SK-N-SH treated with all-trans-retinoic acid at 6 μM for 48 hours (cell line): ENCODE measurements around the gene CYB5RL.
"Not testable (repeated sequence)": the region's sequence is repeated elsewhere in the genome, so short reads cannot be mapped to it uniquely, and the experiment has no call there.

ENCODE experiments used
- ATAC-seq: fragments of 200-7000 bp; cut with Tn5 transposase; 3 replicates; pipeline ENCODE4 v1.9.1; 2020; ENCODE audit warnings: mild to moderate bottlenecking, moderate library complexity
- ARNTL ChIP-seq: fragments of 450-650 bp; formaldehyde crosslinking; IDR thresholded peaks from 2 replicates; pipeline ENCODE4 v1.5.0; 2020; ENCODE audit warnings: low read depth, mild to moderate bottlenecking, moderate library complexity, borderline replicate concordance
- BACH2 ChIP-seq: fragments of 250-450 bp; sonication (Bioruptor Pico); IDR thresholded peaks from 2 replicates; pipeline ENCODE4 v1.9.0; 2021; ENCODE audit warnings: mild to moderate bottlenecking, borderline replicate concordance
- CSDC2 ChIP-seq: fragments of 250-450 bp; sonication (Bioruptor Pico); IDR thresholded peaks from 2 replicates; pipeline ENCODE4 v1.5.0; 2020; ENCODE audit warnings: mild to moderate bottlenecking, moderate library complexity
- CSRNP3 ChIP-seq: fragments of 250-450 bp; sonication (Bioruptor Pico); IDR thresholded peaks from 2 replicates; pipeline ENCODE4 v1.5.1; 2021; ENCODE audit warnings: mild to moderate bottlenecking, moderate library complexity
- ESRRG ChIP-seq: fragments of 250-450 bp; sonication (Bioruptor Pico); IDR thresholded peaks from 2 replicates; pipeline ENCODE4 v1.6.1; 2021; ENCODE audit warnings: mild to moderate bottlenecking
- GLIS3 ChIP-seq: fragments of 250-450 bp; sonication (Bioruptor Pico); IDR thresholded peaks from 2 replicates; pipeline ENCODE4 v1.5.0; 2020; ENCODE audit warnings: mild to moderate bottlenecking, moderate library complexity
- ISL1 ChIP-seq: fragments of 250-450 bp; sonication (Bioruptor Pico); IDR thresholded peaks from 2 replicates; pipeline ENCODE4 v2.1.2; 2022; ENCODE audit warnings: mild to moderate bottlenecking, moderate library complexity
- OSR1 ChIP-seq: fragments of 250-450 bp; sonication (Bioruptor Pico); IDR thresholded peaks from 2 replicates; pipeline ENCODE4 v1.8.0; 2022; ENCODE audit warnings: moderate library complexity, mild to moderate bottlenecking, inconsistent platforms
- PPARA ChIP-seq: fragments of 250-450 bp; sonication (Bioruptor Pico); IDR thresholded peaks from 2 replicates; pipeline ENCODE4 v1.5.0; 2020; ENCODE audit warnings: mild to moderate bottlenecking, borderline replicate concordance
- RARB ChIP-seq: fragments of 250-450 bp; sonication (Bioruptor Pico); IDR thresholded peaks from 2 replicates; pipeline ENCODE4 v1.8.0; 2021; ENCODE audit warnings: mild to moderate bottlenecking, moderate library complexity
- SNAI2 ChIP-seq: fragments of 250-450 bp; sonication (Bioruptor Pico); IDR thresholded peaks from 2 replicates; pipeline ENCODE4 v1.5.0; 2020; ENCODE audit warnings: mild to moderate bottlenecking, moderate library complexity
- TCF4 ChIP-seq: fragments of 250-450 bp; sonication (Bioruptor Pico); IDR thresholded peaks from 2 replicates; pipeline ENCODE4 v1.8.0; 2021; ENCODE audit warnings: mild to moderate bottlenecking, moderate library complexity, borderline replicate concordance
- TOX ChIP-seq: fragments of 250-450 bp; sonication (Bioruptor Pico); IDR thresholded peaks from 2 replicates; pipeline ENCODE4 v1.8.0; 2021; ENCODE audit warnings: mild to moderate bottlenecking, moderate library complexity, borderline replicate concordance
- ZC3H10 ChIP-seq: fragments of 250-450 bp; sonication (Bioruptor Pico); IDR thresholded peaks from 2 replicates; pipeline ENCODE4 v1.5.1; 2021; ENCODE audit warnings: mild to moderate bottlenecking, moderate library complexity
- ZFP3 ChIP-seq: fragments of 250-450 bp; sonication (Bioruptor Pico); IDR thresholded peaks from 2 replicates; pipeline ENCODE4 v1.5.0; 2020; ENCODE audit warnings: mild to moderate bottlenecking, moderate library complexity
- ZFP30 ChIP-seq: fragments of 450-650 bp; formaldehyde crosslinking; IDR thresholded peaks from 2 replicates; pipeline ENCODE4 v1.5.0; 2022; ENCODE audit warnings: mild to moderate bottlenecking, moderate library complexity
- ZNF565 ChIP-seq: fragments of 450-650 bp; formaldehyde crosslinking; conservative IDR thresholded peaks from 2 replicates; pipeline ENCODE4 v1.5.0; 2020; ENCODE audit warnings: low read depth, mild to moderate bottlenecking, moderate library complexity
- ZNF70 ChIP-seq: fragments of 450-650 bp; formaldehyde crosslinking; IDR thresholded peaks from 2 replicates; pipeline ENCODE4 v1.5.0; 2020; ENCODE audit warnings: mild to moderate bottlenecking, moderate library complexity
- ZNF8 ChIP-seq: fragments of 450-650 bp; formaldehyde crosslinking; IDR thresholded peaks from 2 replicates; pipeline ENCODE4 v1.5.0; 2020; ENCODE audit warnings: mild to moderate bottlenecking, moderate library complexity
- TF ChIP-seq, protein P1 (sequence below): fragments of 250-450 bp; sonication (Bioruptor Pico); IDR thresholded peaks from 2 replicates; pipeline ENCODE4 v1.8.0; 2021; ENCODE audit warnings: low read depth, mild to moderate bottlenecking, moderate library complexity, borderline replicate concordance
- TF ChIP-seq, protein P2 (sequence below): fragments of 250-450 bp; sonication (Bioruptor Pico); IDR thresholded peaks from 2 replicates; pipeline ENCODE4 v1.5.1; 2020; ENCODE audit warnings: low read depth, mild to moderate bottlenecking, moderate library complexity

Gene CYB5RL

DNA sequence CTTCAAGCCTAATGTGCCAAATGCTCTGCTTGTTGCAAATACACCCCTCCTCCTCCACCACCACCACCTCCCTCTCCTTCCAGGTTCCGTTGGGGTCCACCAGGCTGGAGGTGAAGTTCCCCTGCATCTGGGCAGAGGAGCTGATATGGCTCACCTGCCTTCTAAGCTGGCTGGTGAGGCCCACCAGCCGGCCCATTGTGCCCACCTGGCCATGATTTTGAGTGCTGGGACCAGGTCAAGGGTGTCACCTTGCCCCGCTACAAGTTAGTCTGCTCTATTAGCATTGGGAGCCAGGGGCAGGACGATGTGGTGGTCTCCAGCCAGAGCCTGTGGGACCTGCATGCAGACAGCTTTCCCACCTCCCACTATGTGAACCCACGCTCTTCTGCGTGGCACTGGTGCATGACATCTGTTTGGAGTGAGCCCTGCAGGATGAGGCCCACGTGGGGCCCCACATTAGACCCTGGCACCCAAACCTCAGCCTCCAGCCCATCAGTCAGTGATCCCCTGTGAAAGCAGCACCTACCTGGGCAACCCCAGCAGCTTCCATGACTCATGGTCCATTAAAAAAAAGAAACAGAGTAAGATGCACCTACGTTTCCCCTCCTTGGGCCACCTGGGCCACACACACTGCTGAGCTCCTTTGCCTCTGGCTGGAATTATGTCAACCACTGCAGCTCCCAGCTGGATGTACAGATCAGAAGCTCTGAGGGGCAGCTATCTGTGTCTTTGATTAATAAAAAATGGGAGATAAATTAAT, 31.4 kb downstream of the CYB5RL start:
- ATAC-seq: no peak
- TF ChIP-seq RARB (CRISPR knock-in tag): no peak
- TF ChIP-seq CSRNP3 (CRISPR knock-in tag): no peak
- no peak for TF ChIP-seq TCF4 (CRISPR knock-in tag)
- TF ChIP-seq ZC3H10 (CRISPR knock-in tag): no peak
- no peak for TF ChIP-seq ESRRG
- TF ChIP-seq ZNF70: no peak
- TF ChIP-seq OSR1 (CRISPR knock-in tag): no peak
- no peak for TF ChIP-seq ZFP3 (CRISPR knock-in tag)
- no peak for TF ChIP-seq ZNF8
- no peak for TF ChIP-seq SNAI2 (CRISPR knock-in tag)
- no peak for TF ChIP-seq GLIS3 (CRISPR knock-in tag)
- TF ChIP-seq, protein P1, sequence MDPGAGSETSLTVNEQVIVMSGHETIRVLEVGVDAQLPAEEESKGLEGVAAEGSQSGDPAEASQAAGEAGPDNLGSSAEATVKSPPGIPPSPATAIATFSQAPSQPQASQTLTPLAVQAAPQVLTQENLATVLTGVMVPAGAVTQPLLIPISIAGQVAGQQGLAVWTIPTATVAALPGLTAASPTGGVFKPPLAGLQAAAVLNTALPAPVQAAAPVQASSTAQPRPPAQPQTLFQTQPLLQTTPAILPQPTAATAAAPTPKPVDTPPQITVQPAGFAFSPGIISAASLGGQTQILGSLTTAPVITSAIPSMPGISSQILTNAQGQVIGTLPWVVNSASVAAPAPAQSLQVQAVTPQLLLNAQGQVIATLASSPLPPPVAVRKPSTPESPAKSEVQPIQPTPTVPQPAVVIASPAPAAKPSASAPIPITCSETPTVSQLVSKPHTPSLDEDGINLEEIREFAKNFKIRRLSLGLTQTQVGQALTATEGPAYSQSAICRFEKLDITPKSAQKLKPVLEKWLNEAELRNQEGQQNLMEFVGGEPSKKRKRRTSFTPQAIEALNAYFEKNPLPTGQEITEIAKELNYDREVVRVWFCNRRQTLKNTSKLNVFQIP: no peak
- TF ChIP-seq TOX (CRISPR knock-in tag): no peak
- TF ChIP-seq, all 23 proteins: peak for 0

DNA sequence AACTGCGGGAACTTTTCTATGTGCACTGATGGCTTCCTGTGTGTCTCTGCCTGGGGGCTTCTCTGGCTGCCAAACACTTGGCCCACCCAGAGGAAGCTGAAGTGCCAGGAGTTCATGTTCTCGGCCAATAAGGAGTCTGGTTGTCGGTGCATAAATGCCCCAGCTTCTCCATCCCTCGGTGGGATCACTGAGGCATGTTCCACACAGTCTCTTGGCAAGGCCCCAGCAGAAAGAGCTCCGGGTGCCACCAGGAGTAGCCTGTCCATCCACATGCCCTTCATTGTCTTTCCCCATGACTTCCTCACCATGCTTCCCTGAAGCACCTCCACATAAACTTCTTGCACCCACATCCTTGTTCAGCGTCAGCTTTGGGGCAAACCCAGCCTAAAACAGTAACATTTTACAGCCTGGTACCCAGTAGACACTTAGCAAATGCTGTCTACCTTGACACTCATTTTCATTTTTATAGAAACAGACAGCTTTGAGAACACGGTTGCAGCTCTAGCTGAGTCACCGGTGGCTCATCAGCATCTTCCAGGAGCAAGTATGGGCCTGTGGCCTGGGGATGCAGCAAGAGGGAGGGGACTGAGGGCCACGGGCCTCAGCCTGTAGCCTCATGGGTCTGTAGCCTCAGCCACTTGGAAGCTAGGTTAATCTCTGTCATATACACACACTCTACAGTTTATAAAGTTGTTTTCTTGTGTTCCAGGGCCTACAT, 32.2 kb downstream of the CYB5RL start:
- TF ChIP-seq ZC3H10 (CRISPR knock-in tag) (no peak), RARB (CRISPR knock-in tag) (no peak), SNAI2 (CRISPR knock-in tag) (no peak), ESRRG (no peak), ZNF8 (no peak), BACH2 (CRISPR knock-in tag) (no peak), CSDC2 (CRISPR knock-in tag) (no peak), OSR1 (CRISPR knock-in tag) (no peak), CSRNP3 (CRISPR knock-in tag) (no peak), ZNF70 (no peak), PPARA (CRISPR knock-in tag) (no peak), GLIS3 (CRISPR knock-in tag) (no peak)
- TF ChIP-seq, protein P1: no peak
- TF ChIP-seq, protein P2, sequence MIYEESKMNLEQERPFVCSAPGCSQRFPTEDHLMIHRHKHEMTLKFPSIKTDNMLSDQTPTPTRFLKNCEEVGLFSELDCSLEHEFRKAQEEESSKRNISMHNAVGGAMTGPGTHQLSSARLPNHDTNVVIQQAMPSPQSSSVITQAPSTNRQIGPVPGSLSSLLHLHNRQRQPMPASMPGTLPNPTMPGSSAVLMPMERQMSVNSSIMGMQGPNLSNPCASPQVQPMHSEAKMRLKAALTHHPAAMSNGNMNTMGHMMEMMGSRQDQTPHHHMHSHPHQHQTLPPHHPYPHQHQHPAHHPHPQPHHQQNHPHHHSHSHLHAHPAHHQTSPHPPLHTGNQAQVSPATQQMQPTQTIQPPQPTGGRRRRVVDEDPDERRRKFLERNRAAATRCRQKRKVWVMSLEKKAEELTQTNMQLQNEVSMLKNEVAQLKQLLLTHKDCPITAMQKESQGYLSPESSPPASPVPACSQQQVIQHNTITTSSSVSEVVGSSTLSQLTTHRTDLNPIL (CRISPR knock-in tag): no peak
- ATAC-seq: peak; percentile 84

GRCh38 chr1:54166357-54166756, 33.5 kb downstream of the CYB5RL start:
- ATAC-seq: not testable (repeated sequence)

DNA sequence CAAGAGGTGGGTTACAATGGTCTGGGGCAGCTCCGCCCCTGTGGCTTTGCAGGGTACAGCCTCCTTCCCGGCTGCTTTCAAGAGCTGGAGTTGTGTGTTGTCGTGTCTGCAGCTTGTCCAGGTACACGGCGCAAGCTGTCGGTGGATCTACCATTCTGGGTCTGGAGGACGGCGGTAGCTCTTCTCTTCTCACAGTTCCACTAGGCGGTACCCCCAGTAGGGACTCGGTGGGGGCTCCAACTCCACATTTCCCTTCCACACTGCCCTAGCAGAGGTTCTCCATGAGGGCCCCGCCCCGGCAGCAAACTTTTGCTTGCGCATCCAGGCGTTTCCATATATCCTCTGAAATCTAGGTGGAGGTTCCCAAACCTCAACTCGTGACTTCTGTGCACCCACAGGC, 34.7 kb downstream of the CYB5RL start:
- ATAC-seq: no peak
- no peak for TF ChIP-seq CSRNP3 (CRISPR knock-in tag)
- no peak for TF ChIP-seq GLIS3 (CRISPR knock-in tag)
- TF ChIP-seq ZNF565 (CRISPR knock-in tag): no peak
- TF ChIP-seq ISL1 (CRISPR knock-in tag): no peak
- no peak for TF ChIP-seq TOX (CRISPR knock-in tag)
- no peak for TF ChIP-seq OSR1 (CRISPR knock-in tag)
- TF ChIP-seq ARNTL (CRISPR knock-in tag): no peak
- no peak for TF ChIP-seq ZFP30
- TF ChIP-seq, protein P2 (CRISPR knock-in tag): no peak
- no peak for TF ChIP-seq PPARA (CRISPR knock-in tag)
- no peak for TF ChIP-seq TCF4 (CRISPR knock-in tag)
- TF ChIP-seq ESRRG: no peak
